ENCODE data around the gene MTMR12. TPM values are rescaled to one million over a fixed set of nuclear protein-coding genes. Genes with fewer than 3 reads are reported as not detected.

Gene MTMR12
- total and polyA plus RNA-seq, 2 donors, result 11.7 to 12.9 TPM

- Histone ChIP-seq H3K27ac (ENCODE audit: low read depth in 1 of 2, low read length in 1 of 2) (peak overlapping the region in 1 of 2 donors; percentile 58), H3K4me1 (ENCODE audit: control insufficient read depth in 2 of 2, insufficient read depth in 2 of 2, low read length in 2 of 2) (peaks cover 2 to 3% of the 10 kb centered on the region in 2 donors), H3K9me3 (ENCODE audit: control insufficient read depth in 2 of 2, insufficient read depth in 1 of 2, low read length in 1 of 2) (no peaks in the 10 kb centered on the region), H3K4me3 (ENCODE audit: low read length in 2 of 2) (no peak overlapping the region), H3K36me3 (ENCODE audit: control insufficient read depth in 2 of 2, insufficient read depth in 2 of 2, low read length in 1 of 2) (peaks cover 27 to 31% of the 10 kb centered on the region in 2 donors), H3K27me3 (ENCODE audit: control insufficient read depth in 2 of 2, insufficient read depth in 1 of 2, low read length in 1 of 2) (no peaks in the 10 kb centered on the region)
- 82% methylated on average over 4 of the region's 4 CpGs for WGBS
- DNase-seq (ENCODE audit: low read depth in 6 of 9, low spot score in 9 of 9), result peak in 1 of 9 donors; percentile 35
Observed at GRCh38 chr5:32276173-32276853, 36.4 kb downstream of the MTMR12 start.

GRCh38 chr5:32275396-32275741, 37.4 kb downstream of the MTMR12 start:
- peaks cover 2 to 3% of the 10 kb centered on the region in 2 donors for H3K4me1 ChIP-seq (ENCODE audit: control insufficient read depth in 2 of 2, insufficient read depth in 2 of 2, low read length in 2 of 2)
- H3K9me3 ChIP-seq (ENCODE audit: control insufficient read depth in 2 of 2, insufficient read depth in 1 of 2, low read length in 1 of 2), result no peaks in the 10 kb centered on the region
- peaks cover 36 to 41% of the 10 kb centered on the region in 2 donors for H3K36me3 ChIP-seq (ENCODE audit: control insufficient read depth in 2 of 2, insufficient read depth in 2 of 2, low read length in 1 of 2)
- H3K4me3 ChIP-seq (ENCODE audit: low read length in 2 of 2), result no peak overlapping the region
- H3K27ac ChIP-seq (ENCODE audit: low read depth in 1 of 2, low read length in 1 of 2), result no peak overlapping the region
- no peak for DNase-seq (ENCODE audit: low read depth in 6 of 9, low spot score in 9 of 9)
- 94% methylated on average over 3 of the region's 3 CpGs for WGBS
- no peaks in the 10 kb centered on the region for H3K27me3 ChIP-seq (ENCODE audit: control insufficient read depth in 2 of 2, insufficient read depth in 1 of 2, low read length in 1 of 2)

- 95% methylated on average over 11 of the region's 11 CpGs for WGBS
- H3K36me3 ChIP-seq (ENCODE audit: control insufficient read depth in 2 of 2, insufficient read depth in 2 of 2, low read length in 1 of 2), result peaks cover 42 to 46% of the 10 kb centered on the region in 2 donors
- no peak overlapping the region for H3K4me3 ChIP-seq (ENCODE audit: low read length in 2 of 2)
- DNase-seq (ENCODE audit: low read depth in 6 of 9, low spot score in 9 of 9), result no peak
- no peaks in the 10 kb centered on the region for H3K27me3 ChIP-seq (ENCODE audit: control insufficient read depth in 2 of 2, insufficient read depth in 1 of 2, low read length in 1 of 2)
- no peaks in the 10 kb centered on the region for H3K9me3 ChIP-seq (ENCODE audit: control insufficient read depth in 2 of 2, insufficient read depth in 1 of 2, low read length in 1 of 2)
- H3K27ac ChIP-seq (ENCODE audit: low read depth in 1 of 2, low read length in 1 of 2), result peak overlapping the region; percentile 12 to 42
- H3K4me1 ChIP-seq (ENCODE audit: control insufficient read depth in 2 of 2, insufficient read depth in 2 of 2, low read length in 2 of 2), result peaks cover 2 to 3% of the 10 kb centered on the region in 2 donors
Observed at GRCh38 chr5:32274548-32275395, 38.0 kb downstream of the MTMR12 start.

GRCh38 chr5:32273821-32274220, 38.9 kb downstream of the MTMR12 start:
- DNase-seq (ENCODE audit: low read depth in 6 of 9, low spot score in 9 of 9), result no peak
- Histone ChIP-seq H3K27me3 (ENCODE audit: control insufficient read depth in 2 of 2, insufficient read depth in 1 of 2, low read length in 1 of 2) (no peaks in the 10 kb centered on the region), H3K4me3 (ENCODE audit: low read length in 2 of 2) (no peak overlapping the region), H3K4me1 (ENCODE audit: control insufficient read depth in 2 of 2, insufficient read depth in 2 of 2, low read length in 2 of 2) (peaks cover 2 to 3% of the 10 kb centered on the region in 2 donors), H3K36me3 (ENCODE audit: control insufficient read depth in 2 of 2, insufficient read depth in 2 of 2, low read length in 1 of 2) (peaks cover 42 to 50% of the 10 kb centered on the region in 2 donors), H3K9me3 (ENCODE audit: control insufficient read depth in 2 of 2, insufficient read depth in 1 of 2, low read length in 1 of 2) (no peaks in the 10 kb centered on the region), H3K27ac (ENCODE audit: low read depth in 1 of 2, low read length in 1 of 2) (peak overlapping the region in 1 of 2 donors; percentile 36)
- WGBS, result 96% methylated on average over 2 of the region's 2 CpGs

- H3K4me3 ChIP-seq (ENCODE audit: low read length in 2 of 2), result no peak overlapping the region
- WGBS, result over 99% methylated on average over 2 of the region's 2 CpGs
- peaks cover 0 to 3% of the 10 kb centered on the region in 2 donors for H3K4me1 ChIP-seq (ENCODE audit: control insufficient read depth in 2 of 2, insufficient read depth in 2 of 2, low read length in 2 of 2)
- no peak overlapping the region for H3K27ac ChIP-seq (ENCODE audit: low read depth in 1 of 2, low read length in 1 of 2)
- no peak for DNase-seq (ENCODE audit: low read depth in 6 of 9, low spot score in 9 of 9)
- H3K36me3 ChIP-seq (ENCODE audit: control insufficient read depth in 2 of 2, insufficient read depth in 2 of 2, low read length in 1 of 2), result peaks cover 50 to 60% of the 10 kb centered on the region in 2 donors
- no peaks in the 10 kb centered on the region for H3K9me3 ChIP-seq (ENCODE audit: control insufficient read depth in 2 of 2, insufficient read depth in 1 of 2, low read length in 1 of 2)
- no peaks in the 10 kb centered on the region for H3K27me3 ChIP-seq (ENCODE audit: control insufficient read depth in 2 of 2, insufficient read depth in 1 of 2, low read length in 1 of 2)
Observed at GRCh38 chr5:32272746-32273145, 40.0 kb downstream of the MTMR12 start.

- Histone ChIP-seq H3K4me1 (ENCODE audit: control insufficient read depth in 2 of 2, insufficient read depth in 2 of 2, low read length in 2 of 2) (no peaks in the 10 kb centered on the region), H3K27me3 (ENCODE audit: control insufficient read depth in 2 of 2, insufficient read depth in 1 of 2, low read length in 1 of 2) (no peaks in the 10 kb centered on the region), H3K9me3 (ENCODE audit: control insufficient read depth in 2 of 2, insufficient read depth in 1 of 2, low read length in 1 of 2) (no peaks in the 10 kb centered on the region), H3K4me3 (ENCODE audit: low read length in 2 of 2) (no peak overlapping the region), H3K36me3 (ENCODE audit: control insufficient read depth in 2 of 2, insufficient read depth in 2 of 2, low read length in 1 of 2) (peaks cover 63 to 64% of the 10 kb centered on the region in 2 donors), H3K27ac (ENCODE audit: low read depth in 1 of 2, low read length in 1 of 2) (no peak overlapping the region)
- 97% methylated on average over 1 of the region's 1 CpG for WGBS
- DNase-seq (ENCODE audit: low read depth in 6 of 9, low spot score in 9 of 9), result no peak
Observed at GRCh38 chr5:32270946-32271345, 41.8 kb downstream of the MTMR12 start.

- Histone ChIP-seq H3K4me3 (ENCODE audit: low read length in 2 of 2) (no peak overlapping the region), H3K27me3 (ENCODE audit: control insufficient read depth in 2 of 2, insufficient read depth in 1 of 2, low read length in 1 of 2) (no peaks in the 10 kb centered on the region), H3K36me3 (ENCODE audit: control insufficient read depth in 2 of 2, insufficient read depth in 2 of 2, low read length in 1 of 2) (peaks cover 66 to 68% of the 10 kb centered on the region in 2 donors), H3K27ac (ENCODE audit: low read depth in 1 of 2, low read length in 1 of 2) (no peak overlapping the region), H3K4me1 (ENCODE audit: control insufficient read depth in 2 of 2, insufficient read depth in 2 of 2, low read length in 2 of 2) (no peaks in the 10 kb centered on the region), H3K9me3 (ENCODE audit: control insufficient read depth in 2 of 2, insufficient read depth in 1 of 2, low read length in 1 of 2) (no peaks in the 10 kb centered on the region)
- DNase-seq (ENCODE audit: low read depth in 6 of 9, low spot score in 9 of 9), result no peak
- 97% methylated on average over 4 of the region's 4 CpGs for WGBS
Observed at GRCh38 chr5:32270178-32270577, 42.6 kb downstream of the MTMR12 start.

- Histone ChIP-seq H3K27ac (ENCODE audit: low read depth in 1 of 2, low read length in 1 of 2) (no peak overlapping the region), H3K4me1 (ENCODE audit: control insufficient read depth in 2 of 2, insufficient read depth in 2 of 2, low read length in 2 of 2) (no peaks in the 10 kb centered on the region), H3K27me3 (ENCODE audit: control insufficient read depth in 2 of 2, insufficient read depth in 1 of 2, low read length in 1 of 2) (no peaks in the 10 kb centered on the region), H3K4me3 (ENCODE audit: low read length in 2 of 2) (no peak overlapping the region), H3K36me3 (ENCODE audit: control insufficient read depth in 2 of 2, insufficient read depth in 2 of 2, low read length in 1 of 2) (peaks cover 54 to 67% of the 10 kb centered on the region in 2 donors), H3K9me3 (ENCODE audit: control insufficient read depth in 2 of 2, insufficient read depth in 1 of 2, low read length in 1 of 2) (no peaks in the 10 kb centered on the region)
- WGBS, result 88% methylated on average over 6 of the region's 6 CpGs
- DNase-seq (ENCODE audit: low read depth in 6 of 9, low spot score in 9 of 9), result no peak
Observed at GRCh38 chr5:32265902-32266301, 46.8 kb downstream of the MTMR12 start.

GRCh38 chr5:32264957-32265572, 47.7 kb downstream of the MTMR12 start:
- H3K4me1 ChIP-seq (ENCODE audit: control insufficient read depth in 2 of 2, insufficient read depth in 2 of 2, low read length in 2 of 2), result no peaks in the 10 kb centered on the region
- no peak overlapping the region for H3K4me3 ChIP-seq (ENCODE audit: low read length in 2 of 2)
- peaks cover 51 to 63% of the 10 kb centered on the region in 2 donors for H3K36me3 ChIP-seq (ENCODE audit: control insufficient read depth in 2 of 2, insufficient read depth in 2 of 2, low read length in 1 of 2)
- no peaks in the 10 kb centered on the region for H3K9me3 ChIP-seq (ENCODE audit: control insufficient read depth in 2 of 2, insufficient read depth in 1 of 2, low read length in 1 of 2)
- no peaks in the 10 kb centered on the region for H3K27me3 ChIP-seq (ENCODE audit: control insufficient read depth in 2 of 2, insufficient read depth in 1 of 2, low read length in 1 of 2)
- H3K27ac ChIP-seq (ENCODE audit: low read depth in 1 of 2, low read length in 1 of 2), result no peak overlapping the region
- no peak for DNase-seq (ENCODE audit: low read depth in 6 of 9, low spot score in 9 of 9)
- WGBS, result 98% methylated on average over 4 of the region's 4 CpGs

All from thymus (tissue), 11 donors.